ENCODE measurements around the gene MADD.
A peak's percentile ranks its signal among the peaks of the same experiment; 100 is the strongest.

Gene MADD

DNA sequence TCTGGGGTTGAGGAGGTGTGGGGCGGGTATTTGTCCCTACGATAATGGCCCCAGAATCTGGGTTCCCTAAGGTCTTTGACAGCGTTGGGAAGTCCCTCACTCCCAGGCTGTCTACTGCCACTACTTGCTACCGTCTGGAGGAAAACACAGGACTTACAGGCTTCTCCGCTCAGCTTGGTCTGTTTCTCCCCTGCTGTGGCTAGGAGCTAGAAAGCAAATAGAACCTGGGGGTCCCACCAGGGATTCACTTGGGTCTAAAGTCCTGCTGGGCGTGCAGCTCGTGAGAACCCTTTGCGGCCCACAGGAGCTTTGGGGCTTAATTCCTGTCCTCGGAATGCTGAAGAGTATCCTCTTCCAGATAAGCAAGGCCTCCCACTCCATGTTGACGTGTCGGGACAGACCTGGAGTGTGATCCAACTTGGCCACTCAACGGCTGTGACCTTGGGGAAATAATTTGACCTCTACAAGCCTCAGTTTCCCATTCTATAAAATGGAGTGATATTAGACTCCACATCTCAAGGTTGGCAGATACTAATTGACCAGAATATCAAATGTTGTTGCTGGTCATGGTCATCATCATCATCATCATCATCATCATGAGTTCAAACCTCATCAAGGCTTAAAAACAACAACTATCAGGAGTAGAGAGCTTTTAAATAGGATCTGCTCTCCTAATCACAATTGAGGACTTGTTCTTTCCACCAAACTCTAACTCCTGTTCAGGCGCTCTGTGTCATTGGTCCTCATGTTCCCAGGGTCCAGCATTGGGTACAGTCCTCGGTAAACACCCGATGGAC is 84.2 kb downstream of the MADD start:
- no peak for DNase-seq (ENCODE audit: insufficient read length, low spot score)
- peak; percentile 33 for FAIRE-seq

GRCh38 chr11:47354913-47355282 is 85.0 kb downstream of the MADD start:
- DNase-seq (ENCODE audit: insufficient read length, low spot score) = no peak
- FAIRE-seq = no peak

DNA sequence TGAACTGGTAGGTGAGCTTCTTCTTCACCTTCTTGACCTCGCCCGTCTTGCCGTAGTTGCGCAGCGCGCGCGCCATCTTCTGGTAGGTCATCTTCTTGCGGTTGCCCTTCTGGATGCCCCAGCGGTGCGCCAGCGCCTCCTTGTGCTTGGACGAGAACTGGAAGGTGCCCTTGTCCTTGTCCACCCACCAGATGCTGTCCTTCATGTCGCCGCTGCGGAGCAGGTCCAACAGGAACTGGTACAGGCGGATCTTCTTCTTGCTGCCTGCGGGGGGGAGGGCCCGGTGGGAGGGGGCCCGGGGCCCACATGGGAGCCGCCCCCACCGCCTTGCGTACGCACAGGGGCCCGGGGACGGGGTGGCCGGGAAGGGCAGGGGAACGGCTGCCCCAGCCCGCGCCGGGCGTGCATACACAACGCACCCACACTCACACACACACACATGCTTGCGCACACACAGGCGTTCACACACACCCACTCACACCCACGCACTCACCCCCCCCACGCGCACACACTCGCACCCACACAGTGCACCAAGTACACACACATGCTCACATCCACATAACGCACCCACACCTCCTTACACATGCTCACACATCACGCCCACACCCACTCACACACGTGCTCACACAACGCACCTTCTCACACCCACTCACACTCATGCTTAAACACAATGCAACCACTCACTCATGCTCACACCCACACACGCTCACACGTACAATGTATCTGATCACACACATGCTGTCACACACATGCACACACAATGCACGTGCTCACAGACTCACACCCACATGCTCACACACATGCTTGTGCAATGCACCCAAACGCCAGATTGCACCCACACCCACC is 85.6 kb downstream of the MADD start:
- DNase-seq (ENCODE audit: insufficient read length, low spot score) (peak; percentile 89), FAIRE-seq (peak; percentile 99)

- no peak for DNase-seq (ENCODE audit: insufficient read length, low spot score)
- FAIRE-seq = no peak
Measured at GRCh38 chr11:47356129-47356997, 86.4 kb downstream of the MADD start.

DNA sequence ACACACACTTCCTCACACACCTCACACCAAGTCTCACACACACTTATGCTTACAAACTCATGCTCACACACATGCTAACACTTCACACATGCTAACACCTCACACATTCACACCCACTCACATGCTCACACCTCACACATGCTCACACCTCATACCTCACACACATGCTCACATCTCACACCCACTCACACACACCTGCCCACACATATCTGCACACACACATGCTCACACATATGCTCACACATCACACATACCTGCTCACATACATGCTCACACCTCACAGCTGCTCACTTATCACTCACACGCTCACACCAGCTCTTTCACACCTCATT is 87.0 kb downstream of the MADD start:
- DNase-seq (ENCODE audit: insufficient read length, low spot score) (no peak), FAIRE-seq (no peak)

- peak; percentile 85 for FAIRE-seq
- no peak for DNase-seq (ENCODE audit: insufficient read length, low spot score)
Measured at GRCh38 chr11:47357985-47358730, 88.2 kb downstream of the MADD start.

GRCh38 chr11:47358731-47359051 is 88.8 kb downstream of the MADD start:
- no peak for DNase-seq (ENCODE audit: insufficient read length, low spot score)
- FAIRE-seq = no peak

- FAIRE-seq (no peak), DNase-seq (ENCODE audit: insufficient read length, low spot score) (no peak)
Measured at GRCh38 chr11:47359162-47359561, 89.2 kb downstream of the MADD start.

GRCh38 chr11:47359586-47359985 is 89.7 kb downstream of the MADD start:
- FAIRE-seq = no peak
- DNase-seq (ENCODE audit: insufficient read length, low spot score) = no peak

- DNase-seq (ENCODE audit: insufficient read length, low spot score) (no peak), FAIRE-seq (no peak)
Measured at GRCh38 chr11:47360341-47360740, 90.4 kb downstream of the MADD start.

DNA sequence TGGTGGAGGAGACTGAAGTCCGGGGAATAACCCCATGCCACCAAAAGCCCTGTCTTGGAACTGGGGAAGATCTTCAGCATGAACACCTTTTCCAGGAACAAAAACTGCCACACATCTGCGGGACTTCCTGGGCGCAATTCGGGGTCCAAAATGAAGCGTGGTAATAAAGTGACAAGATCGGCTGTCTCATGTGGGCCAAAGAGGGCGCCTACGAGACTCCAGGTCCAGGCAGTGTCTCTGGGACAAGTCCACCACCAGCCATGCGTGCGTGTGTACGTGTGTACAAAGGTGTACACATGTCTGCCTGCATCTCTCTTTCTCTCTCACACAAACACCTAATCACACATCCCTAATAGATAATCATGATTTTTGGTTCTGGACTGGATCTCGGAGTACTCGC is 91.5 kb downstream of the MADD start:
- no peak for DNase-seq (ENCODE audit: insufficient read length, low spot score)
- no peak for FAIRE-seq

- DNase-seq (ENCODE audit: insufficient read length, low spot score) = no peak
- FAIRE-seq = no peak
Measured at GRCh38 chr11:47366020-47366490, 96.1 kb downstream of the MADD start.

- FAIRE-seq = no peak
- no peak for DNase-seq (ENCODE audit: insufficient read length, low spot score)
Measured at GRCh38 chr11:47369676-47370075, 99.7 kb downstream of the MADD start.

GRCh38 chr11:47372422-47372821 is 102.5 kb downstream of the MADD start:
- no peak for FAIRE-seq
- DNase-seq (ENCODE audit: insufficient read length, low spot score) = no peak

DNA sequence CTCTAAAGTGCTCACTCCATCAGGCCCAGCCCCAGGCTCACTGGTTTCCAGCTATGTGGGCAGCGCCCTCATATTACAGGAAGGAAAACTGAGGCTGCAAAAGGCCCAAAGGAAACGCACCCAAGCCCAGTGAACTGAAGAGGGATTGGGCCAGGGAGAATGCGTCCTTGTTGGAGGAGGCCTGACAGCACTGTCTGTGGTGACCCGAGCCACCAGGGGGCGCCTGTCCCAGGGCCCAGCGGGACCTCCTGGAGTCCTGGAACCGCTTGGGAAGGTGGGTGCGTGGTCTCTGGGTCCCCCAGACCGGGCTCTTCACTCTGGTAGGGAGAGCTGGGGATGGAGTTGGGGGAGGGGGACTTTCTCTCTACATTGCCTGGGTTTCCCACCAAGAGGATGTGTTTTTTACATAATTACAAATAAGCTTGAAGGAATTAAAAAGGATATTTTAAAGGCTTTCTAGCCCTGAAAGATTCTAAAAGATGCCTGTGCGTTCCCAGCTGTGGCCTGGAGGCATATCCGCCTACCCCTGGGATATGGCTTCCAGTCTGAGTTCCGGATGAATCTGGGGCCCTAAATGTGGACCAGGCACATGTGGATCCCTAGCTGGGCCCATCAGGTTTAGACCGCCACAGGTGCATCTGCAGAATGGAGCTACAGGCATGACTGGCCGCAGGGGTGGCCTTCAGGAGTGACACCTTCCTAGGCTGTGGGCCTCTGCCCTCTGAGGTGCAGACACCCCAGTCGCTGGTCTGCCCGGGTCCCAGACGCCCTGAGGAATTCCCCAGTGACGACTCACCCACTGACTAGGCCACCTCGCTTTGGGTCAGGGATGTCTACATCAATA is 104.2 kb downstream of the MADD start:
- FAIRE-seq (no peak), DNase-seq (ENCODE audit: insufficient read length, low spot score) (peak; percentile 87)

GRCh38 chr11:47374720-47375019 is 104.7 kb downstream of the MADD start:
- FAIRE-seq = no peak

GRCh38 chr11:47375020-47375419 is 105.1 kb downstream of the MADD start:
- DNase-seq (ENCODE audit: insufficient read length, low spot score) (no peak), FAIRE-seq (no peak)

More at GRCh38 chr11:47374720-47375019, 104.7 kb downstream of the MADD start:
- no peak for DNase-seq (ENCODE audit: insufficient read length, low spot score)

DNA sequence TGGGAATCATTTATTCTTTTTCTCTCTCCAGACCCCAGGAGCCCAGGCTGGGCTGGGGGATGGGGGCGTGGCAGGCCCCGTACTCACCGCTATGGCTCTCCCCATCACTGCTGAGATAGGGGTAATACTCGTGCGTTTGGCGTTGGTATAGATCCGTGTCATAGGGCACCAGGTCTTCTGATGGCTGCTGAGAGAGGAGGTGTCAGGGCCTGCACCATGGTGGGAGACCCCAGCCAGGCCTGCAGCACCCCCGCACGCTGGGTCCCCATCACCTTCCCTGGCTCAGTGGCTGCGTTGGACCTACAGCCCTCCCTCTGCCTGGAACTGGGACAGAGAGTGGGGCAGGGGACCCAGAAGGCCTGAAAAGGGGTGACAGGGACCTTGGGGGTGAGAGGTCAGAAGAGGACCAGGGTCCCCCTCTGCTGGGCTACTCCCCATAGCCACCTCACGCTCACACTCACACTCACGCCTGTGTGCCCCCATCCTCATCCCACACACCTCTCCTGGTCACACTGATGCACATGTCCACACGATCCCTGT is 105.7 kb downstream of the MADD start:
- FAIRE-seq = no peak
- DNase-seq (ENCODE audit: insufficient read length, low spot score) = no peak

- FAIRE-seq = no peak
- no peak for DNase-seq (ENCODE audit: insufficient read length, low spot score)
Measured at GRCh38 chr11:47376107-47376524, 106.2 kb downstream of the MADD start.
